Panc1 (cell line): ENCODE data around the gene ADGRG7. TPM values are rescaled to one million over a fixed set of nuclear protein-coding genes. Genes with fewer than 3 reads are reported as not detected.

Experiments used
- ATAC-seq: fragments of 200-7000 bp; cut with Tn5 transposase; 2 replicates; pipeline ENCODE4 v1.9.1; 2020; ENCODE audit warnings: mild to moderate bottlenecking, moderate library complexity
- BruUV-seq: library from RNA; stranded (reverse); fragments of 400-500 nt; replicated peaks from 2 replicates; lab custom pipeline; 2021; lab: Mats Ljungman, UMichigan
- CTCF ChIA-PET: fragments of 300-600 bp; sonication (Branson Sonifier 250); formaldehyde crosslinking; loops from one replicate; lab custom pipeline; 2022; ENCODE audit warnings: antibody characterized with exemption; lab: Charles Lee
- POLR2A ChIA-PET: fragments of 300-600 bp; sonication (Branson Sonifier 250); formaldehyde crosslinking; loops from one replicate; lab custom pipeline; 2022; ENCODE audit warnings: antibody characterized with exemption; lab: Charles Lee
- DNase-seq: peaks from one replicate; pipeline ENCODE4 v3.0.0-alpha.2; 2010; ENCODE audit warnings: low read depth, low spot score
- H3K27ac ChIP-seq: 2 replicates; pipeline ENCODE4 v1.5.1; 2011; ENCODE audit warnings: mild to moderate bottlenecking, low read length, inconsistent platforms
- H3K27me3 ChIP-seq: fragments of 200-500 bp; sonication (Bioruptor generic); 2 replicates; pipeline ENCODE4 v1.6.0; 2014; ENCODE audit warnings: low read length, inconsistent platforms; ENCODE audit not compliant: control insufficient read depth, insufficient read depth
- H3K36me3 ChIP-seq: fragments of 200-500 bp; sonication (Bioruptor generic); 2 replicates; pipeline ENCODE4 v1.5.1; 2014; ENCODE audit warnings: inconsistent platforms, mild to moderate bottlenecking, low read length, moderate library complexity; ENCODE audit not compliant: control insufficient read depth, insufficient read depth
- H3K4me1 ChIP-seq: 2 replicates; pipeline ENCODE4 v1.5.1; 2011; ENCODE audit warnings: inconsistent platforms, mild to moderate bottlenecking, low read length, moderate library complexity; ENCODE audit not compliant: control insufficient read depth, insufficient read depth
- H3K4me3 ChIP-seq, 2 experiments: 2 replicates each; pipeline ENCODE4 v1.5.1; 2011 to 2012; ENCODE audit warnings: low read depth in 2 of 2, low read length in 2 of 2, mild to moderate bottlenecking in 2 of 2, inconsistent platforms in 1 of 2, moderate library complexity in 1 of 2
- H3K9me3 ChIP-seq: fragments of 200-500 bp; sonication (Bioruptor generic); 2 replicates; pipeline ENCODE4 v1.5.1; 2014; ENCODE audit warnings: low read depth, mild to moderate bottlenecking, inconsistent platforms, low read length, moderate library complexity; ENCODE audit not compliant: control insufficient read depth, insufficient read depth
- CTCF ChIP-seq: fragments of 450-650 bp; IDR thresholded peaks from 2 replicates; pipeline ENCODE4 v1.5.1; 2017; ENCODE audit warnings: mild to moderate bottlenecking
- POLR2AphosphoS5 ChIP-seq: IDR thresholded peaks from 2 replicates; pipeline ENCODE4 v1.6.1; 2012; ENCODE audit warnings: mild to moderate bottlenecking, low read depth, low read length, moderate library complexity
- REST ChIP-seq, 2 experiments: IDR thresholded peaks; 2 replicates each; pipeline ENCODE4 v1.6.1; 2011 to 2012; ENCODE audit warnings: low read depth in 2 of 2, control low read depth in 1 of 2, low read length in 1 of 2, mild to moderate bottlenecking in 1 of 2, moderate library complexity in 1 of 2; ENCODE audit not compliant: insufficient read depth in 1 of 2
- SIN3A ChIP-seq: IDR thresholded peaks from 2 replicates; pipeline ENCODE4 v1.6.1; 2012; ENCODE audit warnings: low read depth, mild to moderate bottlenecking, low read length, moderate library complexity, borderline replicate concordance; ENCODE audit not compliant: insufficient read depth
- TCF7L2 ChIP-seq: IDR thresholded peaks from 2 replicates; pipeline ENCODE4 v1.6.1; 2011; ENCODE audit warnings: mild to moderate bottlenecking, low read depth, low read length, inconsistent platforms
- in situ Hi-C: cut with HindIII; loops from 2 replicates; pipeline ENCODE4 v1.10.0; 2016; ENCODE audit warnings: low sequenced_read_pairs, low pct_unique_long_range_greater_than_20kb
- intact Hi-C: fragments of 100-400 bp; cut with micrococcal nuclease; formaldehyde crosslinking; loops from one replicate; pipeline ENCODE4 v1.10.0; 2022; ENCODE audit not compliant: unreplicated experiment
- total RNA-seq: library from RNA; stranded (reverse); gene quantifications from one replicate; pipeline ENCODE4 v1.2.1, GENCODE V29; 2021; ENCODE audit not compliant: unreplicated experiment

ADGRG7 gene
- total RNA-seq, 1 experiment from 2014 or later: not detected

- ATAC-seq: no peak
- POLR2A ChIA-PET: no interaction called here
- in situ Hi-C loops: no loop called here
These were observed 94.5 kb downstream of the ADGRG7 start for GRCh38 chr3:100703865-100704264.

GRCh38 chr3:100706365-100706764 is 97.0 kb downstream of the ADGRG7 start:
- DNase-seq (no peak), ATAC-seq (no peak)
- Histone ChIP-seq H3K27ac (no peak overlapping the region), H3K9me3 (peaks cover 8% of the 10 kb centered on the region; the same call in 1 of the 2 replicates), H3K4me3 (no peak overlapping the region), H3K27me3 (no peaks in the 10 kb centered on the region; the same call in 1 of the 2 replicates), H3K4me1 (peaks cover 7% of the 10 kb centered on the region; the same call in 1 of the 2 replicates), H3K36me3 (peaks cover 3% of the 10 kb centered on the region; the same call in 1 of the 2 replicates)
- CTCF ChIA-PET: interaction anchor here (0.6 kb wide), 2 partner anchors 9 to 376 kb away, joined by 3 to 5 read pairs; no protein-coding TSS in a partner anchor
- no TSS peak for BruUV-seq
- POLR2A ChIA-PET: no interaction called here
- in situ Hi-C loops (no loop called here), intact Hi-C loops (no loop called here)
- no peak for TF ChIP-seq REST (IDR thresholded peaks at IDR 0.05; ENCODE audit: insufficient read depth in 1 of 2, low read depth in 2 of 2, low read length in 1 of 2)
- TF ChIP-seq TCF7L2: no peak
- no peak for TF ChIP-seq SIN3A
- TF ChIP-seq CTCF: no peak
- no peak for TF ChIP-seq POLR2AphosphoS5

More at GRCh38 chr3:100703865-100704264, 94.5 kb downstream of the ADGRG7 start:
- no peaks in the 10 kb centered on the region for H3K36me3 ChIP-seq
- BruUV-seq: no TSS peak
- H3K27ac ChIP-seq: no peak overlapping the region
- CTCF ChIA-PET: no interaction called here
- intact Hi-C loops: no loop called here
- H3K9me3 ChIP-seq: peaks cover 8% of the 10 kb centered on the region; the same call in 1 of the 2 replicates
- DNase-seq: no peak
- peaks cover 2% of the 10 kb centered on the region for H3K27me3 ChIP-seq
- peaks cover 6% of the 10 kb centered on the region; the same call in 1 of the 2 replicates for H3K4me1 ChIP-seq
- H3K4me3 ChIP-seq: no peak overlapping the region
- no peak for TF ChIP-seq REST (IDR thresholded peaks at IDR 0.05; ENCODE audit: insufficient read depth in 1 of 2, low read depth in 2 of 2, low read length in 1 of 2)
- TF ChIP-seq SIN3A: no peak
- no peak for TF ChIP-seq POLR2AphosphoS5
- TF ChIP-seq CTCF: no peak
- no peak for TF ChIP-seq TCF7L2
